ENCODE data around the gene CDH6.

CDH6 gene

GRCh38 chr5:31226651-31227050 lies 33.2 kb downstream of the CDH6 start:
- no peak for DNase-seq (ENCODE audit: low read depth, low spot score)
- H3K4me3 ChIP-seq (ENCODE audit: low read depth, low read length): no peak overlapping the region
- ChIA-PET CTCF (no interaction called here), POLR2A (no interaction called here)
- TF ChIP-seq CTCF (IDR thresholded peaks at IDR 0.05; ENCODE audit: insufficient read depth, low read length, missing control alignments): no peak

GRCh38 chr5:31229266-31229665 lies 35.8 kb downstream of the CDH6 start:
- no peak overlapping the region for H3K4me3 ChIP-seq (ENCODE audit: low read depth, low read length)
- ChIA-PET POLR2A (no interaction called here), CTCF (no interaction called here)
- no peak for TF ChIP-seq CTCF (IDR thresholded peaks at IDR 0.05; ENCODE audit: insufficient read depth, low read length, missing control alignments)
- DNase-seq (ENCODE audit: low read depth, low spot score): no peak

GRCh38 chr5:31231177-31231838 lies 37.8 kb downstream of the CDH6 start:
- no peak for DNase-seq (ENCODE audit: low read depth, low spot score)
- no peak for TF ChIP-seq CTCF (IDR thresholded peaks at IDR 0.05; ENCODE audit: insufficient read depth, low read length, missing control alignments)
- ChIA-PET CTCF (interaction anchor here (0.7 to 5.0 kb wide), 31 partner anchors 10 to 1190 kb away, joined by 3 to 74 read pairs (median 5); no protein-coding TSS in a partner anchor), POLR2A (interaction anchor here (0.9 kb wide), 1 partner anchor 301 kb away, joined by 3 read pairs; no protein-coding TSS in a partner anchor)
- no peak overlapping the region for H3K4me3 ChIP-seq (ENCODE audit: low read depth, low read length)

GRCh38 chr5:31232273-31232888 lies 38.9 kb downstream of the CDH6 start:
- POLR2A ChIA-PET: interaction anchor here (0.9 kb wide), 1 partner anchor 302 kb away, joined by 3 read pairs; no protein-coding TSS in a partner anchor
- H3K4me3 ChIP-seq (ENCODE audit: low read depth, low read length): no peak overlapping the region
- peak; percentile 57 for TF ChIP-seq CTCF (IDR thresholded peaks at IDR 0.05; ENCODE audit: insufficient read depth, low read length, missing control alignments)
- DNase-seq (ENCODE audit: low read depth, low spot score): peak; percentile 5
- CTCF ChIA-PET: interaction anchor here (0.6 to 5.0 kb wide), 43 partner anchors 9 to 1191 kb away, joined by 3 to 74 read pairs (median 4); no protein-coding TSS in a partner anchor

GRCh38 chr5:31235381-31235780 lies 41.9 kb downstream of the CDH6 start:
- TF ChIP-seq CTCF (IDR thresholded peaks at IDR 0.05; ENCODE audit: insufficient read depth, low read length, missing control alignments): no peak
- peak; percentile 5 for DNase-seq (ENCODE audit: low read depth, low spot score)
- ChIA-PET POLR2A (no interaction called here), CTCF (interaction anchor here (1.0 to 5.0 kb wide), 6 partner anchors 15 to 254 kb away, joined by 3 to 74 read pairs (median 4); no protein-coding TSS in a partner anchor)
- no peak overlapping the region for H3K4me3 ChIP-seq (ENCODE audit: low read depth, low read length)

- DNase-seq (ENCODE audit: low read depth, low spot score): no peak
- TF ChIP-seq CTCF (IDR thresholded peaks at IDR 0.05; ENCODE audit: insufficient read depth, low read length, missing control alignments): no peak
- ChIA-PET CTCF (interaction anchor here (1.1 to 3.4 kb wide), 3 partner anchors 20 to 251 kb away, joined by 3 to 34 read pairs (median 4); no protein-coding TSS in a partner anchor), POLR2A (no interaction called here)
- no peak overlapping the region for H3K4me3 ChIP-seq (ENCODE audit: low read depth, low read length)
These were observed 42.9 kb downstream of the CDH6 start for GRCh38 chr5:31236339-31236738.

Data from AG04449 (cell line).